Dedifferentiated amniotic fluid mesenchymal stem cell (primary cell): ENCODE results near the gene SURF2.

Experiments
- DNase-seq: peaks from one replicate; pipeline ENCODE4 v3.0.0-alpha.2; 2016; ENCODE audit errors: extremely low spot score

SURF2 gene

DNA sequence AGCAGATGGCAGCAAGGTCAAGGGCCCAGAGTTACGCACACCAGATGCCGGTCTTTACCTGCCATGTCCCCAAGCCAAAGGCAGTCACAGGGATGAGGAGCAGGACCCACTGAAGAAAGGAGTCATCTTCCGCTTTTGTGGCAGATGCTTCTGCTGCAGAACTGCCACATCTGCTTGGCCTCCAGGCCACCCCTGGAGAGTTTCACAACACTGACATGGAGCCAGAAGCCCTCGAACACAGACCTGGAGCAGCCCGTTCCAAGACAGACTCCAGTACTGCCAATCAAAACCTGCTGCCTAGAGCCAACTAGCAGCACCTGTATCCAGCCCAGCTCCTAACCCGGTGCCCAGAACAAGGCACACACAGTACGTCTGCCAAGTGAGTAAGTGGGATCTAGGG is 1.6 kb upstream of the SURF2 start:
- no peak for DNase-seq

DNA sequence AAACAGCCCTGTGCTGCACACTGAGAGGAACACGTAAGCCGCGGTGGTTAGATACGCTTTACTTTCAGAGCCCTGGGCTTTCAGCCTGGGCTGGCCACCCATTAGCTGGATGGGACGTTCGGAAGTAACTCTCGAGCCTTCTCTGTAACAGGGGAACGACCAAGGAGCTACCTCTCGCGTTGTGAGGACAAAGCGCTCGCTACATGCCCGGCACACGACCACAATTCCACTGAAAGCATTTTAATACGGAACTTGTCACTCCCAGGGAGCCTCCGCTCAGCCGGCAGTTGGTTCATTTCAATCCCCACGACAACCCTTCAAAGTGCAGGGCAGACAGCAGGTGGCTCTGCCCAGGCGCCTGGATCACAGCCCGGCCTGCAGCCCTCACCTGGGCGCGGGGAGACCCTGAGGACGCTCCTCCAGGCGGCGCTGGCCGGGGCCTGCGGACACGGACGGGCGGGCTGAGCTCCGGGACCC is 431 bp upstream of the SURF2 start:
- no peak for DNase-seq

DNA sequence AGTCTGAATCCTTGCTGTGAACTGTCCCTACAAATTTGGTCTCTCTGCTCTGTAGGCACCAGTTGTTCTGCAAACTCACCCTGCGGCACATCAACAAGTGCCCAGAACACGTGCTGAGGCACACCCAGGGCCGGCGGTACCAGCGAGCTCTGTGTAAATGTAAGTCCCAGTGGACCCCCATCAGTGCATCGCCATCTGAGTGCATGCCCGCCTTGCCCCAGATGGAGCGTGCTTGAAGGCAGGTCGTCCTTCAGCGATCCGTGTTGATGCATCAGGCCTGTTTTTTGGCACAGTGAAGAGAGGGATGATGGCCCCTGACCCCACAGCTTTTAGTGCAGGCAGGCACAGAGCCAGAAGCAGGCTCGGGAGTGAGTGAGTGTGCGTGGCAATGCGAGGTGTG is 1.3 kb downstream of the SURF2 start:
- DNase-seq = no peak

DNA sequence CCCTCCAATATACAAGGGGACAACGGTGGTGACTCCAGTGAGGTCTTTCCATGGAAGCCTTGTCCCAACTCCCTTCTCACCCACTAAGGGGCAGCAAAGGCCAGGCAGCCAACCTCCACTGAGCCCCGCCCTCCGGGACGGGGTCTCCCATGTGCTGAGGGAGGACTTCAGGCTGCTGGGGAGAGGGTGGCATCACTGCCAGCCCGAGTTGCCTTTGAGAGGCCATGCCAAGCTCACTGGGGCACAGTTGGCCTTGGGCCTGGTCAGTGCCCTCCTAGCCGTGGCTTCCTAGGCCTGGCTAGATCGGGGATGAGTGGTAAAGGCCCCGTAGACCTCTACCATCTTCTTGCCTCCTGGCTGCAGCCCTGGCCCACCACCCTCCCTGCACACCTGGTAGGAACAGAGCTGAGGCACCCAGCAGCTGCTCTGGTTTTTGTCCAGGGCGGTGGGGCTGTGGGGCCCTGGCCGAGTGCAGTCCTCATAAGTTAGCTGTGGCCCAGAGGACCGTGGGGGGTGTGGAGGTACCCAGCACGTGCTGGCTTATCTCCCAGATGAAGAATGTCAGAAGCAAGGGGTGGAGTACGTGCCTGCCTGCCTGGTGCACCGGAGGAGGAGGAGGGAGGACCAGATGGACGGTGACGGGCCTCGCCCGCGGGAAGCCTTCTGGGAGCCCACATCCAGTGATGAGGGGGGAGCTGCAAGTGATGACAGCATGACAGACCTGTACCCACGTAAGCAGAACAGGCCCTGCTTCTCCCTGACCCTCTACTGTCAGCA is 3.2 kb downstream of the SURF2 start:
- no peak for DNase-seq

DNA sequence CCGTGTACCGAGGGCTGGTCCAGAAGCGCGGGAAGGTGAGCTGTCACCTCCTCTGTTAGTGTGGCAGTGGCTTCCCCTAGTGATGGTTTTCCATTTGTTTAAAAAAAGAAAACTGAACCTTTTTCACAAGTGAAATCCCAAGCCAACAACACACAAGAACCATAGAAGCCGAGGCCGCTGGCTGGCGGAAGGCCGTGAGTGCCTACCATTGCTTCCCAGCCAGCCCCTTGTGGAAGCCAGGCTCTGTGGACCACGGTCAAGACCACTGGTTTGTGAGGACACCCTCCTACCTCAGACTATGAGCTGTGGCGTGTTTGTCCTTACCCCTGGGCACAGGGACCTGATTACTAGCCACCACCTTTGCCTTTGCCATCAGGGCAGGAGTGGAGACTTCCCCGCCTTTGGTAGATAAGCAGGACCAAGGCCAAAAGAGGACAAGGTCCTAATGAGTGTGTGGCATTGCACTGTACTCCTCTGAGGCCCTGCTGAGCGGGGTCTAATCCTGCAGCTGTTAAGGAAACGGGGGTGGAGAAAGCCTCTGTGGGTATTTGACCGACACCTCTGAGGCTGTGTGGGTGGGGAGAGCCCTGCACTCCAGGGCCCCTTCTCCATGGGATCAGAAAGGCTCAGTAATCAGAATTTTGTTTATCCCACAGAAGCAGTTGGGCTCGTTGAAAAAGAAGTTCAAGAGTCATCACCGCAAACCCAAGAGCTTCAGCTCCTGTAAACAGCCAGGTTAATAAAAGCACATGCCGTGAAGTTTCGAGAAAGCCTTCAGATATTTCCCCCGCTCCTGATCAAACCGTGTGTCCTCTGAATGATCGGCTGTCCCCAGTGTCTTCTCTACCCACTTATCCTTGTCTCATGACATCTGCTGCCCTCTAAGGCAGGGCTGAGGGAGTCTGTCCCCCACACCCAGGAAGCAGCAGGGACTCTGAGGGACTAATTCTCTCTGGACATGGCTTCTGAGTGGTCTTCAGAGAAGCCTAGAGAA is 4.3 kb downstream of the SURF2 start:
- no peak for DNase-seq

DNA sequence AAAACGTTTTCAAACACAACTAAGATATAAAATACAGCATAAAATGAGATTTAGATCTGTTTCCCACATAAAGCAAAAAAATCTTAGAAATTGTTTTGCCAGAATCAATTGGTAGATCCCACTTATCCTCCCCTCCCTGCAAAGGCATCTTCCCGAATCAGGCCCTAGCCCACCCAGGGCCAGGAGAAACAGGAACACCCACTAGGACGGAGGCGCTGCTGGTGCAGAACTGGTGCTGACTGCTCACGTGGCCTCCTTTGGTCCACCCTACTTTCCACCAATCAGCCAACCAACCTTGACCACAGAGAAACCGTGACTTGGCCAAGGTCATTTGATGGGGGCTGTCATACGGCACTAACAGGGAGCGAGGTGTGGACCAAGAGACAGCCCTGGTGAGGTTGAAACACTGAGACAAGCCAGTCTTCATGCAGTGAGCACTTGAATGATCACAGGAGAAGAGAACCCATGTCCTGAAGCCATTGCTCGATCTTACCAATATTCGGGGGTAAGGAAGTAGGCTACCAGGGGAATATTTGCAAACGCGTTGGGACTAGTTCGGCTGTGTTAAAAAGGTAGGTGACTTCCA is 5.2 kb downstream of the SURF2 start:
- DNase-seq = no peak

DNA sequence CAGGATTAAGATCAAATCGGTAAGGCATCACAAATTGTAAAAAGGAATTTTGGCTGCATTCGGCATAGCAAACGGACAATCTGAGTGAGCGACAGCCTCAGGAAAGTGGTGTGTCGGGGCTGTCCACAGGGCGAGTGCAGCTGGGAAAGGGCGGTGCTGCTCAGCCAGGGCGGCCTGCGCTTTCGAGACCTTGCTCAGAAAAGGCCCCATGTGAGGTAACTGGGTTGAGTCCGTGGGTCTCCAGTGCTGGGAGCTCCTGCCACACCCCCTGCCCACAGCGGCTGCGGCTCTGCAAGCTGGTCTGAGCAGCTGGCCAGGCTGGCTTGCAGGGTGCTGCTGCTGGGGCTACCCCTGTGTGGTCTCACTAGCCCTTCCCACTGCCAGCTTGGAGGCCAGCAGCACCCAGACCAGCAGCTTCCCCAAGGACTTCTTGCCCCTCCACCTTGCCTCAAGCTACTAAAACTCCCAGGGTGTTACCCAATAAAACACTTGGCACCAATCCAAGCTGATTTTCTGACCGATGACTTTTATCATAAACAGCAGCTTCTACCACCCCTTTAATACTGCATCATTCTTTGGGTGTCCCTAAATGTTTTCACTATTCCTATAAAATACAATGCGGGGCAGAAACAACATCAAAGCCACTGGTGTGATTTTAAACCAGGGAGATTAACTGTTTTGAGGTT is 6.2 kb downstream of the SURF2 start:
- DNase-seq = no peak

DNA sequence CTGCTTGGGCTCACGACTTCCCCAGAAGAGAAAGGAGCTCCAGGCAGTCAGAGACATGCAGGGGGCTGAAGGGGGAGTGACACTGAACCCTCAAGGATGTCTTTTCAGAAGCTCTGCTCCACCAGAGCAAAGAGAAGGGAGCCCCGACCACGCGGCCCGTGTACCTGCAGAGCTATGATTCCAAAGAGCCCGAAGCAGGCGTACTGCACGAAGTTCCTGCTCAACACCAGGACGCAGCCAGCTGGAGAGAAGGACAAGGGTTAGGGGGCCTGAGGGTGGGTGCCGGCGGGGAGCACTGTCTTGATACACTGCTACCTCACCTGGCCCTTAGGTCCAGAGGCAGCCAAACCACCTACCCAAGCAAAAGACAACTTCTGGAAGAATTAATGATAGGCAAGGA is 10.1 kb downstream of the SURF2 start:
- DNase-seq = no peak

DNA sequence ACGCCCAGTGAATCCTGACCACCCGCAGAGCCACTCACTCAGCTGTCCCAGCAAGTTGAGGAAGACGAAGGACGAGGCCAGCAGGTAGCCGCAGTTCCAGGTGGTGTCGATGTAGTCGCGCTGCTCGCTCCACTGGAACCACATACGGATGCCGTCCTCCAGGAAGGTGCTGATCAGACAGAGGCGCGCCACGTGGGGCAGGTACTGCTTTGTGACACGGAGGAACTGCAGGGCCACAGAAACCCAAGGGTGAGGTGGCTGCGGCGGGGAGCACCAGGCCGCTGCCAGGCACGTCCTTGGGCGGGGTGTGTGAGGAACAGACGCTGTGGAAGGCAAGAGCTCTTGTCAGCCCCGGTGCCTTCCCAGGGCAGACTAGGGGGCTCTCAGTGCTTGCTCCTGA is 10.9 kb downstream of the SURF2 start:
- no peak for DNase-seq

DNA sequence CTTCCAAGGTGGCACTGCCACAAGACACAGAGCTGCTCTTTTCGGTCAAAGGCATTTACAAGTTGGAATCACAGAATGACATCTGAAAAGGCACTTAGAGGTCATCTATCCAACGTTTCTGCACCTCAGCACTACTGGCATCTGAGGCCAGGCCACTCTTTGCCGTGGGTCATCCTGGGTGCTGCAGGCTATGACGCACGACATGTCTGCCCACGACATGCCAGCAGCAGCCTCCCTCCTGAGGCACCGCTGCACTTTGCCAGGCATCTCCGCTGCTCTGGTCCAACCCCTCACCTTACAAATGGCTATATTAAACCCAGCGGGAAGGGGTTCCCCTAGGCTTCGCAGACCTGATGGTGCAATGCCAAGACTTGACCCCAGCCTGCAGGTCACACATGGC is 11.4 kb downstream of the SURF2 start:
- DNase-seq = no peak

DNA sequence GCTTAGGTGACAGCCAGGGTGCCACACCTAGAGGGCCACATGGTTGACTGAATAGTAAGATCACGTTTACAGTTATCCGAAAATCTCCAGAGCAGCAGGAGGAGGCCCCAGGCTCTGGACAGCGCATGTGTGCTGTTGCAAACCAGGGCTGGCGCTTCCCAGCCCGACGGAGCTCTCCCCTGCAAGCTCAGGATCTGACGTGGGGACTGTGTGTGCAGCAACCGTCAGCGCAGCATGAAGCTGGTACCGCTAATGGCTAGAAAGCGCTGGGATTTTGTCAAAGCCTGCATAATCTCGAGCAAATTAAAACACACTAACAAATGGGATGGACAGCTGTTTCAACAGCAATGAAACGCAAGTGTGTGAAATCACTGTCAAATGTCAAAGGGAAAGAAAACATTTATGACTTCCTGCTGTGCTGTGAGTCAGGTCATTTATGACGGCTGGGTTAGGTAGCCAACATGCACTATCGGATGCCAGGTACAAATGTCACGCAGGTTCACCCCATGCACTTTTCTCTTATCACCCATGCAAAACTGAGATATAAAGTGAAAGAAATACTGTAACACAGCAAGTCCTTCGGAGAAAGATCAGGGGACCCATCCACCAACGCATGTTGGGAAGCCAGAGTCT is 12.0 kb downstream of the SURF2 start:
- DNase-seq = no peak

DNA sequence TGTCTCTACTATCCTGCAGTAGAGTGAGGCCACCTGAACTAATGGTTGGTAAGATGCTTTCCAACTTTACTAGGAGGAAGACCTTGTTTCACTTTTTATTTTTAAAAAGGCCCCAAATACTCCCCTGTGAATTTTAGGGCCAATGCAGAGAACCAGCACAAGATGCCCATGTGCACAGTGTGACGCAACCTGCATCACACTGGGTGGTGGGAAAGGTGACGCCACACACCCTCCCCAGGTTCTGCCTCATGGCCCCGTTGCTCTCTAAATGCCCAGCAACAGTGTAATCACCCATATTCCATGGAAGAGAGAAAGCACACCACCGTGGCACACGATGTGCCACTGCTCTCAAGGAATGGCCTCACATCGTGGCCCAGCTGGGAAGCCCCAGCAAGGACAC is 13.1 kb downstream of the SURF2 start:
- DNase-seq = no peak

DNA sequence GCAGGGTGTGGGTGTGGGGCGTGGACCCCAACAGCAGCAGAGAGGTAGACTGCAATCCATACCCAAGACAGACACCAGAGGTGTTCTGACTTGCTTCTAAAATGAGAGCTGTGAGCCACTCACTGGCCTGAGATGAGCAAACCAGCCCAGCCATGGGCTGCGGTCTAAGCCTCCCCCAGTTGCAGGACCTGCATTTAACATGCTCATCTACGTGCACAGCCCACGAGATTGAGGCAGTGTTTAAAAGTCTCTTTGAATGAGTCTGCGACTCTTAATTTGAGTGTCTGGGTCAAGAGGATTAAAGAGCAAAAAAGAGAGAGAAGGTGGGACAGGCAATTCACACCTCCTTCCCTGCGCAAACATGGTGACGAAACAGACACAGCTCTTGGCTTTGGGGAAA is 13.6 kb downstream of the SURF2 start:
- DNase-seq = no peak

DNA sequence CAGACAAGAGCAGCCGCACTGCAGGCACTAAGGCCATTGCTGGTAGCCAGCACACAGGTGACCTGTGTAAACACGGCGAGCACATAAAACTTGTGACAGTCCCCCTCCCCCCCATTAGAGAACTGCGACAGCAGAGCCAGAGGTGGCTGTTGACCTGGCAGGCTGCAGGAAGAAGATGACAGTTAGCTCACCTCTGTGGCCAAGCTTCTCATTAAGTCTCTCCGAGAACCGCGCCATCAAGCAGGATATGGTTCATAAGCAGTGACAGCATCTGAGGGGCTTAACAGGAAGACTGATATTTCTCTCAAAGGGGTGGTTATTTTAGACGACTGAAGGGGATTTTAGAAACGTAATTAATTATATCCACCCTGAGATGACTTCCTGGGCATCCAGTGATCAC is 14.3 kb downstream of the SURF2 start:
- DNase-seq = no peak

DNA sequence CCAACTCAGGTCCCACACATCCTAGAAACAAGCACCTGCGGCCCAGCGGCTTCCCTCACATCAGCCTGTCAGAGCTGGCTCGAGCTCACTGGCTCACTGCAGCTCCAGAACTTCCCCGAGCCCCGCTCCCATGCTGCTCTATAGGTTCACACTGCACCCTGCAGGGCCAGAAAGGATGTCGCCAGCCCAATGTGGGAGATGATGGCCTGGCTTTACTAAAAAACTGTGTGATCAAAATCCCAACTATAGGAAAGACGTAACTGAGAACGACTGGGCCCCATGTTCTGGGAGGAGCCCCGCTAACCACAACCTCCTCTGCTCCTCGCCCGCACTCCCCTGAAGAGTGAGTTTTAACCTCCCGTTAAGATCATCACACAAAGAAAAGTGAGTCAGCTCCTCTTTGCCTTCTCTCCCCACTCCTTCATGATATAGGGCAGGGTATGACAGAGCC is 14.9 kb downstream of the SURF2 start:
- no peak for DNase-seq

DNA sequence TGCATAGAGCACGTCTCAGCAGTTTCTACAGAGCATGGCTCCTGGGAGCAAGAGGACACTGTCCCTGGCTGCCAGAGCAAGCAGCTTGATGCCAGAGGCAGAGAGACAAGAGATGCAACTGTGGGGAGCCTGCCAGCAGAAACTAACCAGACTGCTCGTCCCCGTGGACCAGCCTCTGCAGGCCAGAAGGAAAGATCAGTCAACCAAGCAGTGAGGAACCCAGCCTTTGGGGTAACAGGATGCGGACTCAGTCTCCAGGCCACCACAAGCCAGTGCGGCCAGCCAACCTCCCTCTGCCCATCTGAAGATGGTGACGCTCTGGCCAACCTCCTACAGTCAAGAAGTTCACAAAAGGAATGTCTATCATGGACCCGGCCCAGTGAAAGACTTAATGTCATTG is 15.8 kb downstream of the SURF2 start:
- DNase-seq = no peak

DNA sequence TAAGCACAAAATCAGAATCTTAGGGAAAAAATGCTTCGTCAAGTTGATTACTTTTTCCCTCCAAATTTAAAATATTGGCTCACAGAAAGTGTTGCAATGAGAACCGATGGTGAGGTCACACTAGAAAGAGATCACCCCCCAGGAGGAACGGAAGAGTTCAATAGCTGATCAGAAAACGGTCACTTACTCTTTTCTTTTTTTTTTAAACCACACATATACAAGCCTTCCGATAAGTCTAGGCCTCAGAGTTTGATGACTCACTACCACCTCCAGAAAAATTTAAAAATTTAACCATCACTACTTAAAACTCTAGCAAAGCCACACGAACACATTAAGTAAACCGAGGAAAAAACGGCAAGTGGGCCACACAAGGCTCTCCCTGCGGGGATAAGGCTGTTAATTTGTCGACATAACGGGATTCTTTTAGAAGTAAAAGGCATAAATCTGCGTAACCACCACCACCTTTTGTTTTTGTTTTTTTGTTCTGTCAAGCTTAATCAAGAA is 18.3 kb downstream of the SURF2 start:
- peak; percentile 45 for DNase-seq

DNA sequence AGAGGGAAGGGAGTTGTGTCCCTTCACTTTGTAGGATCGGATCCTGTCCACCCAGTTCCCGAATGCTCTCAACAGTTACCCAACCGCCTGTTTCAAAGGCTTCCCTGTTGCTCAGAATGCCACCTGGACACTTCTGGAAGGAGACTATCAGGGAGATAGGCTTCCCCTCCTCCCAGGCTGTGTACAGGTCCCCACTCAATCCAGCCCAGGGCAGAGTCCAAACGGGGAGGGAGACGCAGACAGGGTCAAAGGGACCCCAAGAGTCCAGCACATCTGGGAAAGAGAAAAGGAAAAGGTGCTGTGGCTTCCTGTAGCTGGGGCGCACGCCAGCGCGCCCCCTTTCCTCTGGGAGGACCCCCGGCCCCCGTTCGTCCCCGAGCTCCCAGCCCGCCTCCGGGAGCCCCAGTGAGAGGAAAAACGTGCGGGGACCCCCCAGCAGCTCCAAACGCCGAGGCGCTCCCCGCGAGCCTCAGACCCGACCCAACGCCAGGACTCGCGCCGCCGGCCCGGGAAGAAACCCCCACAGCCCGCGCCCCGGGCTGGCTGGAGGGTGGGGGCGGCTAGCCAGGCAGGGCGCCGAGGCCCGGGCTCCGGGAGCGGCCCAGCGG is 18.9 kb downstream of the SURF2 start:
- DNase-seq = peak; percentile 23

DNA sequence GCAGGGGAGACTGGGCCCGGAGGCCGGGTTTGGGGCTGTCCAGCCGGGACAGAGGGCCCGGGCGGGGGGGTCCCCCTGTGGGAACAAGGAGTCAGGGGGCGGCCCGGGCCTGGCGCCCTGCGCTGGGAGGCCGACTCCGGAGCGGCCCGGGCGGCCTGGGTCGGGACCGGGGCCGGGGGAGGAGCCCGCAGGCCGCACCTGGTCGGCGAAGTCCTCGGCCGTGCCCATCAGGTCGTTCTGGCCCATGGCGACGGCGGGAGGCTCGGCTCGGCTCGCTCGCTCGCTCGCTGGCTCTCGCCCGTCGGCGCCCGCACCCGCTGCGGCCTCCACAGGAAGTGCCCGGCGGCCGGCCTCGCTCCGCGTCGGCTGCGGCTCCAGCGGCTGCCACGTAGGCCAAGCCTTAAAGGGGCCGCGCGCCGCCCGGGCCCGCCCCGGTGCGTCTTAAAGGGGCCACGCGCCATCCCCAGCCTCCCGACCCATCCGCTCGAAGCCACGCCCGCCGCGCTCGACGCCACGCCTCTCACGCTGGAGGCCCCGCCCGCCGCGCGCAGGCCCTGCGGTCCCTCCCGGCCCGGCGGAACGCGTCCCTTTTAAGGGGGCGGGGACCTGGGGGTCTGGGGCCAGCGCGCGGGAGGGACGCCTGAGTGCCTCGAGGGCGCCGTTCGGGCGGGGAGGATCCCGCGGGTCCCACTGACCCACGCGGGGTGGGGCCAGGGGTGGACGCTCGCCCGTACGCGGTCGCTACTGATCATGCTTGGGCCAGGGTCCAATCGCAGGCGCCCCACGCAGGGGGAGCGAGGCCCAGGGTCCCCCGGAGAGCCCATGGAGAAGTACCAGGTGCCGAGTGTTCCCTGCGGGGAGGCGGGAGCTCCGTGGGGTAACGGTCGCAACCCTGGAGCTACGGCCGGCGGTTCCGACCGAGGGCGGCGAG is 19.6 kb downstream of the SURF2 start, which contains the start of the genes STKLD1 and SURF4:
TSS of gene STKLD1 (plus strand) at position 643 of the 931 bp plus-strand sequence. CDS start at position 751, 108 bp downstream.
TSS of gene SURF4 (minus strand) at position 337 of the 931 bp plus-strand sequence. CDS start at position 246, 91 bp downstream.
- peak; percentile 90 for DNase-seq
